HG03175 (cell line): ENCODE results near the gene INHBB.
"Not testable (repeated sequence)": the region's sequence is repeated elsewhere in the genome, so short reads cannot be mapped to it uniquely, and the experiment has no call there.

Experiments used
- ATAC-seq: cut with Tn5 transposase; IDR thresholded peaks from one replicate; pipeline ENCODE4 v1.9.1; 2021; ENCODE audit warnings: mild to moderate bottlenecking, moderate library complexity; ENCODE audit not compliant: unreplicated experiment

INHBB gene

DNA sequence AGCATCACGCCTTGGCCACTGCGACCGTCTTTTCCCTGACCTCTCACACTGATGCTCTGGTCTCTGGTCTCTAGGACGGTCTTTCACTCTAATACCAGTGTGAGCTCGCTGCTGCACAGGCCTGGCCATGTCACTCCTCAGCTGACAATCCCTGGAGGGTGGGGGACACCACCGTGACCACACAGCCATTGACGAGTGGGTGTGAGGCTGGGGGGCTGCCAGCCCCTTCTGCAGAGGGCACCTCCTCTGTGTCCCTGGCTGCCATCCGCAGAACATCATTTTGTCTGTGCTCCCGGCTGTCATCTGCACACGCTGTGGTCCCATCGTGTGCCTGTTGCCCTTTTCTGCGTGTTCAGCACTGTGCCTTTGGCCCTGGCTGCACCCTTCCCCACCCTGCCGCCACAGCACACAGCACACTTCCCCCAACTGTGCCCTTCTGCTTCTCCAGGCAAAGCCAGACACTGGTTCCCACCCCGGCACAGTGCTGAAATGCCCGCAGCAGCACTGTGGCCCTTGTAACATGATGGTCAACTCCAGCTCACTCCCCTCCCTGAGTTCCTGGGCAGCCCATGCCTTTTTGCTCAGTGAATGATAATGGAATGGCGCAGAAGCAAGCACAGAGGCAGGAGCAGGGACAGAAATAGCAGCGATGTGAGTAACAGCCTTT lies 30.4 kb upstream of the INHBB start:
- ATAC-seq = no peak

GRCh38 chr2:120316071-120316470 lies 29.9 kb upstream of the INHBB start:
- ATAC-seq = no peak

DNA sequence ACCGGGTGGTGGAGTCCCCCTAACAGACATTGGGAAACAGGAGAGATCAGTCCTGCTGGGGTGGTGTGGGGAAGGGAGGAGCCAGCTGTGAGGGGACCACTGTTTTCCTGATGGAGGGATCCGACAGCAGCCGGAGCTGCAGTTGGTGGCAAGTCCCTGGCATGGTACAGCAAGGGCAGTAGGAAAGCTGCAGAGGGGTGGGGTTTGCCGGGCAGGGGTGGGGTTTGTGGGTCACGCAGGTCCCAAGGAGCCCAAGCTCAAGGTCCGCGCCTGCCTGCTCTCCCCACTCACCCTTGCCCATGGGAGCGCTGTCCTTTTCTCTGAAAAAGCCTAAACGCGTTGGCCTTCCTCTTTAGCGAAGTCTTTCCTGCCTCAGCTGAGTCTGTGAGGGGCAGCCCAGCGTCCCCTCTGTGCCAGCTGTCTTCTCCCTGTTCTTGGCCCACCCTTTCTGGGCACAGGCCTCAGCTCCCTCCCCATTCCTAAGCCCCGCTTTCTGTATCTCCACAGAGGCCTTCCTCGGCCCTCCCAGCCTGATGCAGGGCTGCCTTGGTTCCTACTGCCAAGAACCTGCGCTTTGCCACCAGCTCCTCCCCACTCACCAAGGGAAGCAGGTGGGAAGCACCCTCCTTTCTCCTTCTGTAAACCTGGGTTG lies 29.3 kb upstream of the INHBB start:
- ATAC-seq = no peak

GRCh38 chr2:120317180-120317533 lies 28.8 kb upstream of the INHBB start:
- ATAC-seq = no peak

DNA sequence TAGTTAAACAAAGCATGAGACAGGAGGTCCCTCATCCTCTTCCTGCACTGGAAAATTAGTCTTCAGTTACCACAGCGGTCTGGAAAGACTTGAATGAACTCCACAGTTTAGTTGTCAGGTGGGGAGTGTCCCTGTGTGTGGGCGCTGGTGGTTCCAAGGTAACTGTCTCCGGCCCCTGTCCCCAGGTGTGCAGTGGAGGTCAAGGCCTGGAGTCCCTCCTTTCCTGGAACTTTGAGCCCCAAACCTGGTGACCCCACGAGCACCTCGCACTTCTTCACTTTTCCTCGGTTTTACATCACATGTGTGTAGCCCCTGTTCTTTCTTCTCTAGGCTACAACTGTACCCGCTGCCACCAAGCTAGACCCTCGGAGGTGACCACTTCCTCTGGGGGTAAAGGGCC lies 28.0 kb upstream of the INHBB start:
- no peak for ATAC-seq

DNA sequence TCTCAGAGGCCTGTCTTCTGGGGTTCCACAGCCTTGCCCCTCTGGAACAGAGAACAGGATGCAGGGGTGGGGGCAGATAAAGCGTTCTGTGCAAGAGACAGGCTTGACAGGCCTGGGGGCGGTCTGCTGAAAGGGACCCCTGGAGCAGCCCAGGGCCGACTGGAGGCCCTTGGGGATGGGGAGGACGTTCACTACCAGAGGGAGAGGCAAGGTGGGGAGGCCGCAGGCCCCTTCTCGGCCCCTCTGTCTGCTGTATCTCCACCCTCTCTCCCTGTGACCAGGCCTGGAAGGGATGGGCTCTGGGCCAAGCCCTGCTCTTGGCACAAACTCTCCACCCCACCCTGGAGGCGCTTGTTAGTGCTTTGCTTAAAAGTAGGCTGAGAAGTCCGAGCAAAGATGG lies 27.3 kb upstream of the INHBB start:
- ATAC-seq = no peak

DNA sequence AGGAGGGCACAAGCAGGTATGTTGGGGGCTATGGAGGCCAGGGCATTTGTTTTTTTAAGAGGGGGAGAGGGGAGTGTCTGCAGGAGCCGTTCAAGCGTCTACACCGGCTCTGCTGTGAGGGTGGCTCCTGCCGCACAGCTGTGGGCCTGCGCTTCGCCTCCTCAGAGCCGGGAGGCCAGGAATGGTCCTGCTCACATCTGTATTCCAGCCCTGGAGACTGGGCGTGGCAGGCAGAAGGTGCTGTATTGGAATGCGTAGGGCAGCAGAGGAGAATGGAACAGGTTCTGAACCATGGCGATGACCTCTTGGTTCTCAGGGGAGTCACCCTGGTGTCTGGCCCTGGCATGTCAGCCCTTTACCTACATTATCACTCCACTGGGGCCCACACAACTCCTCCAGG lies 26.8 kb upstream of the INHBB start:
- no peak for ATAC-seq

DNA sequence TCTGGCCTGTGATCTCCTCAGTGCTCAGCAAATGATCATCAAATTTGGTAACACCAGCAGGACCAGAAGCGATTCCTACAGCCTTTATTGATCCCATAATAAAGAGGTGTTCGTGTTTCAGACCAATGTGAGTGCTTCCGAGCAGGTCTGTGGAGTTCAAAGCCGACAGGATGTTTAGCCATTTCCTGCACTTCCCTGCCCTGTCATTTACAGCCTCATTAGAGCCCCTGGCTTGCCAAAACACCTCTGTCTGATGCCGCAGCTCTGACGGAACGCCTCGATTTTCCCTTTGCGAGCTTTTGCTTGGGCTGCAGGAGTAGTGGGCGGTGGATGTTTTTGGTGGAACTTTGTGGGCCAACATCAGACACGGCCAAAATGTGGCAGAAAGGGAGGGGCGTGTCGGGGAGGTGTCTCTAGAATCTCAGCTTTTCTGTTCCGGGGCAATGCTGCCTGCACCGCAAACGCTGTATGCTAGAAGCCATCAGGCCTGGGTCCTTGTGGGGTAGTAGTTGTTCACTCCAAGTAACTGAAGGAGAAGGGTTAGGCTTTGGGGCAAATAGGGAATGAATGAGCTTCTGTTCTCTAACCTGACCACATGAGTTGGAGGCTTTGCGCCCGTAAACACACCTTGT lies 26.1 kb upstream of the INHBB start:
- ATAC-seq = no peak

DNA sequence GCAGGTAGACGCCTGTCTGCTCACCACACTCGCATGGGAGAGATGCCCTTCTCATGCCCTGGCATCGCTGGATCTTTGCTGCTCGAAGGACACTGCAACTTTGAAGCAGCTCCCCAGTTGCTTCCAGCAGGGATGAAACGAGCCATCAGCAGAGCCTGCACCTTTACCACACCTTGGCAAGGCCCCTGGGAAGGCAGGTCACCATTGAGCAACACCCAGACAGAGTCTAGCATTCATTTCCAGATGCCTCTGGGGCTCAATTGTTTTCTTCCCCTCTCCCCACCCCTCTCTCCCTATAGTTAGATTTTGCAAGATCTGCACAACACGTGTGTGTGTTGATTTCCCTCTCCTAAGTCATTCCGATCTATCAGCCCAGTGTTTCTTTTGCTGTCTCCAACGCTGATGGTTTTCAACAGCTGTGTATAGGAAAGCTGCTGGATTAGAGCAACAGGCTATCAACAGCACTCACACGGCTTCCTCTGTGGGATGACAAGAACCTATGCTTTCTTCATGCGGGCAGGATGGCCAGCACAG lies 25.6 kb upstream of the INHBB start:
- no peak for ATAC-seq

GRCh38 chr2:120320887-120321556 lies 24.9 kb upstream of the INHBB start:
- ATAC-seq = not testable (repeated sequence)

DNA sequence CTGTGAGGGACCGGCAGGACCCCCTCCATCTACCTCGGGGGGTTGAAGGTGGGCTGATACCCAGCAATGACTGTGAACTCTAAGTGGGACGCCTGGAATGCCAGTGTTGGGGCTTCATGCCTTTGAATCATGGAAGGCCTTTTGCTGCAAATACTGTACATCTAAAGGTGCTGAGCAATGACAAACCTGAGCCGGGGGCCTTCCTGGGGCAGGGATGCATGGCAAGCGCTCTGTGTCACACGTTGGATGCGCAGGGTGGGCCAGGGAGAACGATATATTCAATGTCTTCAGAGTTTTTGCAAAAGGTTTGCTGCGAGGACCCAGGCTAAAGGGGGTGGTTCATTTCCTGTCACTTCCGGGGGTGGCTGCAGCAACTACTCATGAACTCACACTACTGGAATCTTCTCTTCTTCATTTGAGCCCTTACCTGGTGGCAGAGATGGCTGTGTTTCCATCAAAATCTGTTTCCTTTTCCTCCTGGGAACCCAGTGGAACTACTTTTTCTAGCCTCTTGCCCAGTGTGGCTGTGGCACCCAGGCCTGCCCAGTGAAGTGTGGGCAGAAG lies 24.1 kb upstream of the INHBB start:
- ATAC-seq = no peak

DNA sequence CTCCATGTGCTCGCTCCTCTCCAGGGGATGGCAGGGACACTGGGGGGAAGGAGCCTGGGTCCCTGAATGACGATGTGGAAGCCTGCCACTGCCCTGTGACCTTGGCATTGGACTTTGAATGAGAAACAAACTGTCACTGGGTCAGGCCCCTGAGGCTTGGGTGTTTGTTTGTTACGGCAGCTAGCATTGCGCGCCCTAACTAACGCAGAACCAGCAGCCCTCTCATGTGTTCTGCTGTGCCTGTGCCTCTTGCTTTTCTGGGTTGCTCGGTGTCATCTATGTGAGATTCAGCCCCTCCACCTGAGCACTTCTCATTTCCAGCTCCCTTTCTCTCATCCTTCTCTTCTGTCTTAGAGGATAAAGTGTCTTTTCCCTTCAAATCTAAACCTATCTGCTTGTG lies 23.6 kb upstream of the INHBB start:
- no peak for ATAC-seq

DNA sequence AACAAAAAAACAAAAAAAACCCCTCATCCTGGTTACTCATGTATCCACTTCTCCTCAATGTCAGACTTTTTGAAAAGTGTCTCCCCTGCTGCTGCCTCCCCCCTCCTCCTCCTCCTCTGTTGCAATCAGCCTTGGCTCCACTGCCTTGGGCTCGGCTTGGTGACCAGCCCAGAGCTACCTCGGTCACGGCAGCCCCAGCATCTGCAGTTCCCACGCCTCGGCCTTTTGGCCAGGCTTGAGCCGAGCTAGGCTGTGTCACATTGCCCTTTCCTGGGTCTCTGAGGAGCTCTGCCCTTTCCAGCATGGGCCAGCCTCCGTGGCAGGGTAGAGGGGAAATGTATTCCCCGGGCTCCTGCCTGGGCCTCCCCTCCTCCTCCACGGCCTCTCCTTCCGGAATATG lies 22.7 kb upstream of the INHBB start:
- no peak for ATAC-seq

DNA sequence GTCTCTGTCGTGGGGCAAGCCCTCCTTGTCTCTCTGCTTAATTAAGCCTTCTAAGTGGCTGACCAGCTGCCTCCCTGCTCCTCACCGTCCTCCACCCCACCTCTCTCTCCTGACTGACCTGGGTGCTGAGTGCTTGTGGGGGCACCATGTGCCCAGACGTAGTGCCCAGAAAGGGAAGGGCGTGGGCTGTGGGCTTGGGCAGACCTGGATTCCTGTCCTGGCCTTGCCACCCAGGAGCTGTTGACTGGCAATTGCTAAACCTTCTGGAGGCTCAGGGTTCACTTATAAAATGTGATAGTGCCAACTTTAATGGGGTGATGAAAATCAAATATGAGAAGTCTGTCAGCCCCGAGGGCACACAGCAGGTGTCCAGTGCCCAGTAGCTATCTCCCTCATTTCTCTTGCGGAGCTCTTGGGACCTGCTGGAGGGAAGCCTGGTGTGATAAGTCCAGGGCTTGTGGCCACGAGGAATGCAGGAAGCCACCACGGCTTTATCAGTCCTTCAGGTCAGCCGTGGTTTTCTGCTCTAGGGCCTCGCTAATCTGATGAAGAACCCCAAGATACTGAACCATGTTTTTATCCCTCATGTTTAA lies 22.0 kb upstream of the INHBB start:
- ATAC-seq = no peak

DNA sequence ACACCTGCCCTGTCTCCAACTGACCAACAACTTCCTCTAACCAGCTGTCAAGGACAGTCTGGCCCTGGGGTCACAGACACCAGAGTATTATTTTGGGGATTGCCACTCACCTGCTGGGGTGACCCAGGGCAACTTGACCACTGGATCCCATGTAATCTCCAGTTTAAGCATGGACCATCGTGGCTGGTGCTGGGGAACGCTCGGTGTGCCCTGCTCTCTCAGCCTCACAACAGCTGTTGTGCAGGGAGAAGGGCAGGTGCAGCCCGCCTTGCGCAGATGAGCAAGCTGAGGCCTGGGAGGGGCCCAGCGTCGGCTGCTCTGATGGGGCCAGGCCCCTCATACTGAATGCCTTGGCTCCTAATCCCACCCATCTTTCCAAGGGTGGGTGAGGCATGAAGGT lies 21.0 kb upstream of the INHBB start:
- no peak for ATAC-seq

- ATAC-seq = no peak
Observed at GRCh38 chr2:120326066-120326465, 19.9 kb upstream of the INHBB start.

GRCh38 chr2:120330946-120331822 lies 14.8 kb upstream of the INHBB start:
- no peak for ATAC-seq

GRCh38 chr2:120331903-120332302 lies 14.0 kb upstream of the INHBB start:
- no peak for ATAC-seq

- ATAC-seq = no peak
Observed at GRCh38 chr2:120332384-120332783, 13.6 kb upstream of the INHBB start.

DNA sequence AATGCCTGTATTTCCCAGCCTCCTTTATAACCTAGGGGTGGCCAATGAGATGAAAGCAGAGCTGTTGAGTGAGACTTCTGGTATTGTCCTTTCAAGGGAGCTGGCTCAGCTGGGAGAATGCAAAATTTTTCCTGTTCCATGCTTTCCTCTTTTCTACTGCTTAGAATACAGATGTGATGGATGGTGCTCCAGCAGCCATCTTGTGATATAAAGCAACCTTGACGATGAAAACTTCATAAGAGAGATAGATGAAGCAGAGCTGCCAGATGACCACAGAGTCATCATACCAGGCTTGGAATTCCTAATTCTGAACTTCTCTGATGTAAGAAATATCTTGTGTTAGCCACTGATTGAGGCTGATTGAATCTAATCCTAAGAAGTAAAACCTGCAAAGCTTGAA lies 11.9 kb upstream of the INHBB start:
- no peak for ATAC-seq
